Liver (tissue), 3 donors: ENCODE data around the gene LEMD2.

Experiments
- ATF3 ChIP-seq: IDR thresholded peaks from 2 replicates; pipeline ENCODE4 v1.6.1; 2016; ENCODE audit warnings: antibody characterized with exemption
- CTCF ChIP-seq: fragments of 150-350 bp; IDR thresholded peaks from 2 replicates; pipeline ENCODE4 v1.5.1; 2017; ENCODE audit warnings: improper control_type of control experiment, low read depth, low read length; ENCODE audit not compliant: missing input control
- RAD21 ChIP-seq, 2 donors: IDR thresholded peaks; 2 replicates each; pipeline ENCODE4 v1.6.1; 2016; ENCODE audit warnings: antibody characterized with exemption in 2 of 2, mild to moderate bottlenecking in 2 of 2
- TAF1 ChIP-seq: conservative IDR thresholded peaks from 2 replicates; pipeline ENCODE4 v1.6.1; 2016; ENCODE audit warnings: antibody characterized with exemption, mild to moderate bottlenecking
- donor health status: healthy.
- donor health status: healthy.

GRCh38 chr6:33787346-33787953 is 1.5 kb downstream of the LEMD2 start:
- TF ChIP-seq CTCF (no peak), ATF3 (no peak), TAF1 (no peak), RAD21 (IDR thresholded peaks at IDR 0.05) (no peak)
